HFFc6 (cell line): ENCODE data around the gene COL8A1. TPM values are rescaled to one million over a fixed set of nuclear protein-coding genes. Genes with fewer than 3 reads are reported as not detected.

Experiments
- DNase-seq: peaks from one replicate; pipeline ENCODE4 v3.0.0-alpha.2; 2018
- H3K27ac Mint-ChIP-seq: 2 replicates; pipeline ENCODE4 v1.8.0; 2020; ENCODE audit warnings: mild to moderate bottlenecking, mixed read lengths
- H3K27me3 Mint-ChIP-seq: 2 replicates; pipeline ENCODE4 v1.8.0; 2021; ENCODE audit warnings: mild to moderate bottlenecking, moderate library complexity, mixed read lengths; ENCODE audit not compliant: insufficient read depth
- H3K36me3 Mint-ChIP-seq: 2 replicates; pipeline ENCODE4 v1.8.0; 2021; ENCODE audit warnings: low read depth, mixed read lengths
- H3K4me1 Mint-ChIP-seq: 2 replicates; pipeline ENCODE4 v1.8.0; 2020; ENCODE audit warnings: low read depth, mixed read lengths
- H3K4me3 Mint-ChIP-seq: 2 replicates; pipeline ENCODE4 v1.8.0; 2020; ENCODE audit warnings: mild to moderate bottlenecking, moderate library complexity, mixed read lengths
- H3K9me3 Mint-ChIP-seq: 2 replicates; pipeline ENCODE4 v1.8.0; 2020; ENCODE audit warnings: mild to moderate bottlenecking, mixed read lengths
- total RNA-seq, 6 experiments: library from RNA; stranded (reverse); fragmentation: NEBNext Ultra II Directional; extraction: Animal tissue kit (Norgen Biotek cat#: 25700); gene quantifications; 2 replicates in 1 of 6; 3 replicates in 5 of 6; pipeline ENCODE4 v1.2.3, GENCODE V29; 2021
- TF ChIP-seq, protein P1 (sequence below): fragments of 200-600 bp; sonication (generic); IDR thresholded peaks from 2 replicates; pipeline ENCODE4 v1.5.0; 2021; ENCODE audit warnings: antibody characterized with exemption, mild to moderate bottlenecking

The COL8A1 gene
- total RNA-seq, 6 experiments from 2014 or later: 27.3 to 88.7 (median 30.1) TPM

- DNase-seq: no peak
- H3K27me3 Mint-ChIP-seq: peaks cover 3% of the 10 kb centered on the region
Observed at GRCh38 chr3:99634881-99635280, 3.5 kb upstream of the COL8A1 start.

GRCh38 chr3:99635348-99635747, 3.0 kb upstream of the COL8A1 start:
- Mint-ChIP-seq H3K4me1 (peaks cover 59% of the 10 kb centered on the region), H3K27ac (no peak overlapping the region), H3K9me3 (no peaks in the 10 kb centered on the region), H3K4me3 (no peak overlapping the region), H3K36me3 (no peaks in the 10 kb centered on the region), H3K27me3 (peaks cover 3% of the 10 kb centered on the region)
- TF ChIP-seq, protein P1, sequence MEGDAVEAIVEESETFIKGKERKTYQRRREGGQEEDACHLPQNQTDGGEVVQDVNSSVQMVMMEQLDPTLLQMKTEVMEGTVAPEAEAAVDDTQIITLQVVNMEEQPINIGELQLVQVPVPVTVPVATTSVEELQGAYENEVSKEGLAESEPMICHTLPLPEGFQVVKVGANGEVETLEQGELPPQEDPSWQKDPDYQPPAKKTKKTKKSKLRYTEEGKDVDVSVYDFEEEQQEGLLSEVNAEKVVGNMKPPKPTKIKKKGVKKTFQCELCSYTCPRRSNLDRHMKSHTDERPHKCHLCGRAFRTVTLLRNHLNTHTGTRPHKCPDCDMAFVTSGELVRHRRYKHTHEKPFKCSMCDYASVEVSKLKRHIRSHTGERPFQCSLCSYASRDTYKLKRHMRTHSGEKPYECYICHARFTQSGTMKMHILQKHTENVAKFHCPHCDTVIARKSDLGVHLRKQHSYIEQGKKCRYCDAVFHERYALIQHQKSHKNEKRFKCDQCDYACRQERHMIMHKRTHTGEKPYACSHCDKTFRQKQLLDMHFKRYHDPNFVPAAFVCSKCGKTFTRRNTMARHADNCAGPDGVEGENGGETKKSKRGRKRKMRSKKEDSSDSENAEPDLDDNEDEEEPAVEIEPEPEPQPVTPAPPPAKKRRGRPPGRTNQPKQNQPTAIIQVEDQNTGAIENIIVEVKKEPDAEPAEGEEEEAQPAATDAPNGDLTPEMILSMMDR: no peak
- no peak for DNase-seq

More at GRCh38 chr3:99634881-99635280, 3.5 kb upstream of the COL8A1 start:
- H3K9me3 Mint-ChIP-seq: no peaks in the 10 kb centered on the region
- TF ChIP-seq, protein P1: no peak
- no peak overlapping the region for H3K4me3 Mint-ChIP-seq
- H3K27ac Mint-ChIP-seq: no peak overlapping the region
- no peaks in the 10 kb centered on the region for H3K36me3 Mint-ChIP-seq
- H3K4me1 Mint-ChIP-seq: peaks cover 54% of the 10 kb centered on the region

DNA sequence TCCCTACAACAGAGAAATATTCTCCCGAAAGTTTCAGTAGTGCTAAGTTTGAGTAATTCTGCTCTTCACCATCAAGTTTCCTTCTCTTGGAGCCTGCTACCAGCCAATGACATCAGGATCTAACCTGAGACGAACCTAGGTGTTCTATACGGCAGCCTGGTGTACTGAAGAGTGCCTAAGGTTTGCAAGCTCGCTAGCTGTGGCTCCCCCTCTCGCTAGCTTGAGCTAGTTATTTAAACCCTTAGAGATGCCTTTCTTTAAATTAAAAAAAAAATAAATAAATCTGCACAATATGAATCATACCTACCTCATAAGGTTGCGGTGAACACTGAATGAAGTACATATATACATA, 1.4 kb upstream of the COL8A1 start:
- peak overlapping the region; percentile 94 for H3K4me3 Mint-ChIP-seq
- H3K4me1 Mint-ChIP-seq: peaks cover 76% of the 10 kb centered on the region
- peaks cover 3% of the 10 kb centered on the region for H3K27me3 Mint-ChIP-seq
- peak overlapping the region; percentile 98 for H3K27ac Mint-ChIP-seq
- H3K36me3 Mint-ChIP-seq: no peaks in the 10 kb centered on the region
- TF ChIP-seq, protein P1: peak; percentile 53
- no peaks in the 10 kb centered on the region for H3K9me3 Mint-ChIP-seq
- DNase-seq: no peak

DNA sequence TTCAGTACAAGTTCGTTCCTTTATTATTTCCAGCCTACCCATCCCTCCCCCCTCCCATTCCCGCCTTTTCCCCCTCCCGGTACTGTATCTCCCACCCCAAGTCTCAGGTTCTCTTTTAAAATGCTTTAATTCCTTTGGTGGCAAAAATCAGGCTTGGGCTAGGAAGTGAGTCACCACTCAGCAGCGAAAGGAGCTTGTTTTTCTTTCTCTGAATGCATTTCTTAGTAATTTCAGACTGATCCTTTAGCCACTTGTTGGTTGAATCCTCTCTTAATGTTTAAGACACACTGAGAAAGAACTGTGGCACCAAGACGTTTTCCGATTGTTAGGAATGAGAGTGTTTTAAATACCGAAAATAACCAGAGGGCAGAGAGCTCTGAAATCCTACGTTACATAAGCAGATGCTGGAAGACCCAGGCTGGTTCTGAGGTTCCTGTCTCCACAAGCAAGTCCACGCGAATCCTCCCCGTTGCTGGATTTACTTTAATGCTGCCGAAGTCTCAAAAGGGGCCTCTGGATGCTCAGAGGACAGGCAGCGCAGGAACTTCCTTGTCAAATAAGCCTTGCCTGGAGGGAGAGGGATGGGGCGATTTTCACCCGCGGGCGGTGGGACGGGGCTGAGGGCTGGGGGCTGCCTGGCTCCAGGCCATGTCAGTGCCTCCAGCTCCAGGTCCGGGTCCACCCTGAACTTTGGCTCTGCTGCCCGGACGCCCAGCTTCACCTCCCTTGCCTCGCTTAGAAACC, 854 bp upstream of the COL8A1 start:
- peaks cover 3% of the 10 kb centered on the region for H3K27me3 Mint-ChIP-seq
- TF ChIP-seq, protein P1: no peak; the same call in 1 of the 2 replicates
- DNase-seq: peak; percentile 78
- H3K27ac Mint-ChIP-seq: peak overlapping the region; percentile 98
- H3K36me3 Mint-ChIP-seq: no peaks in the 10 kb centered on the region
- H3K4me1 Mint-ChIP-seq: peaks cover 79% of the 10 kb centered on the region
- peak overlapping the region; percentile 94 for H3K4me3 Mint-ChIP-seq
- H3K9me3 Mint-ChIP-seq: no peaks in the 10 kb centered on the region

GRCh38 chr3:99639579-99639978, 1.2 kb downstream of the COL8A1 start:
- TF ChIP-seq, protein P1: no peak
- Mint-ChIP-seq H3K27me3 (peaks cover 3% of the 10 kb centered on the region; the same call in 1 of the 2 replicates), H3K27ac (no peak overlapping the region; the same call in 1 of the 2 replicates), H3K4me3 (peak overlapping the region; percentile 94), H3K4me1 (peaks cover 84% of the 10 kb centered on the region), H3K36me3 (no peaks in the 10 kb centered on the region), H3K9me3 (no peaks in the 10 kb centered on the region)
- DNase-seq: no peak
